GM21786 (cell line): ENCODE data around the gene ZNF474.

Experiments
- ATAC-seq: cut with Tn5 transposase; IDR thresholded peaks from one replicate; pipeline ENCODE4 v1.9.1; 2021; ENCODE audit not compliant: unreplicated experiment

ZNF474 gene

DNA sequence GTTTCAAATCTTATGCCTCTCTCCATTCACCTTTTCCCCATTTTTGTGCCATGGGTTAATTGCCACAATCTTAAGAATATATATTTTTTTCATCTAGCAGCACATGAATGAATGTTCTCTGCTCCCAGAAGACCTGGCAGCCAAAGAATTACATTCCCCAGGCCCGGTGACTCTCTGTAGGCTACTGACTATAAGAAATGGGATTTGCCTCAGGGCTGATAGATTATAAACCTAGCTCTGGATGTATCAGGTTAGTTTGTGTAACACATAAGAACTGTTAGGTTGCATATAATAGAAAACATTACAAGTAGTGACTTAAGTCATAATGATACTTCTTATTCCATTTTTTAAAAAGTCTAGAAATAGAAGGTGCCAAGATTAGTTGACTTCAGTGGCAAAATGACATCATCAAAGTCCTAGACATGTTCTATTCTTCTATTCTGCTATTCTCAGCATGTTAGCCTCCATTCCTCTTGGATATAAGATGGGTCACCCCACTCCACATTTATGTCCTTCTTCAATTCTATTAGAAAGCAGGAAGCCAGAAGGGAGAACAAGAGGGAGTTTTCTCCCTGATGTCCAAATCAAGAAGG is 10.9 kb upstream of the ZNF474 start:
- no peak for ATAC-seq

DNA sequence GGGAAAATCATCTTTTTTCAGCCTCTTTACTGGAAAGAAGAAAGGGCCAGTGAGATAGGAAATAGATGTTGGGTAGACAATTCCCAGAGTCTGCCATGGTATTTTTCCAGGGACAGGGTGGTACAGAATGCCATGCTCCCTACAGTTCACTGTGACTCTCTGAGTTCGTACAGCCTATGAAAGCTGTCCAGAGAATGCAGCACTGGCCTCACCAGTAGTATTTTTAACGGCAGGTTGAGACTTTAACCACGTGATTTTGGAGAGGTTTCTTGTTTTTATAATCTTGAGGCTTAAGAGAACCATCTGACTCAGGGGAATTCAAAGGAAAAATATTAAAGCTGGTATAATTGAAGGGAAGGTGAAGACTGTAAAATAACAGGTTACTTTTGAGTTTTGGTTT is 10.1 kb upstream of the ZNF474 start:
- ATAC-seq, result no peak

DNA sequence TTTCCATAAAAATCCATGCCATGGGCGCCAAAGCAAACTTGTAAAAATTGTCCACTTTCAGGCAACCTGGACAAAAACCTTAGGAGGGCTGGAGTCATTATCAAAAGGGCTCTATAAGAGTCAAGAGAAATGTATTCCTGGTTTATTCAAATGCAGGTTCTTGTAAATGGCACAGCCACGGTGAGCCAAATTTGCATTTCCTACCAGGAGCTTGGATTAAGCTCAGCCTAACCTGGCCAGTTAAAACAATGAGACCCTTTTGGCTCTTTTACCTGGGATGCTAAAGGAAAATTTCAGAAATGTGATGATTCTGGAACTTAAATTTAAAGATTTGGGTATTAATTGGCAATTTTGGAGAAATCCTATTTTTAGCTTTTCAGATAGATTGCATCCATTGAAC is 8.9 kb upstream of the ZNF474 start:
- no peak for ATAC-seq

DNA sequence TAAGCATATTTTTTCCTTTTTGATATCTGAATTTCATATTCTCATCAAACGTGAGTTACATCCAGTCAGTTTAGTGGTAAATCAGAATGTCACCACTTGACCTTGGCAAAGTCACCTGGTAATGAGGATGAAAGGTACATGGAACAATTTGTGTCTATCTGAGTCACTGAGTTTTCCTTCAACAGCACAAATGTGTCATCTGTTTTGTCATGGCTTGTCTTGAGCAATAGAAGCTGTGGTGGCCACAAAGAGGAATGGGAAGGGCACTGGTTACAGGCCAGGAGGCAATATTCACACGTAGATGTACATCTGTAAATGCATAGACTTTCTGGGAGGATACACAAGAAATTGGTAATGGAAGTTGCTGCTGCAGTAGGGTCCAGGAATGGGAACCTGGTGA is 8.4 kb upstream of the ZNF474 start:
- no peak for ATAC-seq

DNA sequence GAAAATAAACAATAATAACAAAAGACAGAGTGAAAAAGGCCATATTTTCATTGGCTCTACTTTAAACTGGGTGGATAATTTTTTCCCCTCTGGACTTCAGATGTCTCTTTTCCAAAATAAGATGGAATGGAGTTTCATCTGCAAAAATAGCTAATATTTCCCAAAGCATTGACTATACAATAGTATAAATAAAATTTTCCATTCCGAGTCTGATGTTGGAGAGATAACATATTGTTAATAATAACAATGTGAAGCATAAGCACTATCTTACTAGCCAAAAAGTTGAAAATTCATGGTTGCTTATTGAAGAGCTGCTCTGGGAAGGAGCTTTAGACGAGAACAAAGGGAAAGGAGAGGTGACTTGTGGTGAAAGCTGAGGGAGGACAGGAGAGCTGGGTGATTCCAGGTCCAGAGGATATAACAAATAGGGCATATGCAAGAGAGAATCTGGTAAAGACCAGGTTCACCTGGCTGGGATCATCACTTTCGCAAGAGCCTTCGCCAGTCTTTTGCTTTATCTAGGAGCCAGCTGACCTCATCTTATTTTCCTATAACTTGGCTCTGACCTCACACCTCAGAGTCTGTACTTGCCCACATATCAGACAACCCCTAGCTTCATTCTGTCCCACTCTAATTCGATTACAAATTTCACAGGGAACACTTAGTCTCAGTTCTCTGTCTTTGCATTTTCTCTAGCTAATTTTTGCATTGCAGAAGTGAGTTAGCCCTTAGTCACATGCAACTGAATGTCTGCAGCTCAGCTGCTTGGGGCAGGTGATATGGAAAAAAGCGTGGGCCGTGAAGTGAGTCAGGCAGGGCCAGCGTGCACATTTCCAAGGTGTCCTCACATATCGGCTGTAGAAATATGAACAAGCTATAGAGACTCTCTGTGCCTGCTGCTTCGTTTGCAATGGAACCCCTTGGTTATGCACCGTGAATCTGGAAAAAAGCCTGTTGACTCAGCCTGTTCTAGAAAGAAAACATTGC is 7.6 kb upstream of the ZNF474 start:
- ATAC-seq, result no peak

DNA sequence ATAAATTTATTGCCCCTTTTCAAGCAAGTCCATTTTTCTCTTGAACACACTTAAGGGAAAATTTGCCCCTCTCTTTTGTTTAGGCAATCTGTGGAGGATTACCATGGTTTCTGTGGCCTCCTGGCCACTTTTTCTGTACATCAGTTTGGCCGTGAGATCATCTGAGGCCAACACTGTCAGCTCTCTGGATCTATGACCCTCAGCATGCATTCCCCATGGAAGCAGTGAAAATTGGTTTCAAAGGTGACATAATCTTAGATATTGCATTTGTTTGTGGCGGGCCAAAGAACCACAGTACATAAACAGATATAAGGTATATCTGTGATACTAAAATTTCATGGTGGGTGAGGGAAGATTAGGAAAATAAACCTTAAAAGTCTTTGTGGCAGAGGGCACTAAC is 4.6 kb upstream of the ZNF474 start:
- no peak for ATAC-seq

DNA sequence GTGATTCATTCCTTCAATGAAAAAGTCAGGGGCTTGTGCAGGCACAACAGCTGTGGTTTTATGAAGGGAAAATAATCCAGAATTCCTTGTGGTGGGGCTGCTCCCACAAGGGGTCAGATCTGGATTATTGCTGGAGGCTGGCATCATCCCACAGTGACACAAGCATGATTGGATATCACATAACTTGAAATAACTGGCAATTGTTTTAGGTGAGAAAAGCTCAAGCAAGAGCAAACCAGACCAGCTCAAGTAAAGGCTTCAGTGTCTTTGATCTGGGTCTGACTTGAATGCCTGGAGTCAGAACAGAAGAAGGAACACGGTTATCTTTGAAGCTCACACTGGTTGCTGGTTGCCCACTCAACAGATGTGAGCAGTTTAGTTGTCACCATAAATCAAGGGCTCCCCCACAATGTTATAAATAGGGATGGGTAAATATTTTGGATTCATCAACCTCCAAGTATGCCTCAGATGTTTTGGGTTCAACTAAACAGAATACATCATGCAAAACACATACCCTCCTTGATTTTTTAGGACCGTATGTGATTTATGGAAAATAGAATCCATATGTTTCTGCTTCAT is 3.1 kb upstream of the ZNF474 start:
- ATAC-seq, result no peak

DNA sequence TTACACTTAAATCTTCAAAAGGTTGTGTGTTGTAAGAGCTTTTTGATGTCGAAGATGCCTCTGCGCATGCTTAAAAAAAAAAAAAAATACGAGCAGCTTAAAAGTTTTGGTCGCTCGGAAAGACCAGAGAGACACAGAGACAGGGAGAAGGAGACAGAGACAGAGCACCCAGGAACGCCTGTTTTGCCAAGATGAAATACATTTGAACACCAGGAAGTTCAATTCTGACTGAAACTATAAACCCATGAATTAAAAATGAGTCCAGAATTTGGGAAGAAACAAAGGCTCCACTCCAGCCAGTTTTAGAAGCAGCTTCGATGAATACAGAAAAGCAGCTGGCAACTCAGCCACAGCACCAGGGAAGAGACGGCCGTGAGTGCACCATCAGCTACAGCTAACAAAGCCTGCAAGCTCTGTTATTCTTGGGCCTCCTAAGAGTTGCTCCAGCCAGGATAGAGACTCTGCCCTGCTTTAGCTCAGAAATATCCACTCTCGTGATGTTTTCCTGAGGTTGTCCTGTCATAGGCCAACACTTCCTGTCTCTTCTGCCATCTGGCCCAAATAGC is 2.5 kb upstream of the ZNF474 start:
- ATAC-seq, result no peak

DNA sequence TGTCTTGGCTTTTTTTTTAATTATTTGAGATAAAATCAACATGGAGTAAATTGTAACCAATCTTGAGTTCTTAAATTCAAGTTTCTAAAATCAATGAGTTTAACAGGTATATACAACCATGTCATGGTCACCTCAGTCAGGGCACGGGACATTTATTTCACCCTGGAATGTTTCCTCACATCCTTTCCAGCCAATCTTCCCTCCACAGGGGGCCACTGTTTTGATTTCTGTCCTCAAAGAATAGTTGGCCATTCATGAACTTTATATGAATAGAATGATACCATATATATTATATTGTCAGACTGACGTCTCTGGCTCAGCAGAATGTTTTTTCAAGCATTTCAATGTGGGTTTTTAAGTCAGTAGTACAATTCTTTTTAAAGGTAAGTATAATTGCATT is 806 bp downstream of the ZNF474 start:
- ATAC-seq, result no peak

DNA sequence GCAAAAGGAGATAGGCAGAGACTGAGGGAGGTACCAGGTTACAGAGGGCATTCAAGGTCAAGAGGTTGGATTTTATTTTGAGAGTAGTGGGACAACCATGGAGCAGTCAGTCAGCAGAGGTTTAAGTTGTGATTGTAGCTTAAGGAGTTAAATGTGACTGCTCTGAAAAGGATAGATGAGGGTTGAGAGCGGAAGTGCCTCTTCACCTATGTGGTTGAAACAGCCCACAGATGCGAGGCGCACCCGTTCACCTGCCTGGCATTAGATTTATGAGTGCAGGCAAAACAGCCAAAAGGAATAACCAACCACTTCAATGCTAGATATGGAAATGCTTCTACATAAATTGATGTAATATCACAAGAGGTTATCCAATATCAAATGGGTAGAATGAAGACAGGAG is 8.4 kb downstream of the ZNF474 start:
- no peak for ATAC-seq

DNA sequence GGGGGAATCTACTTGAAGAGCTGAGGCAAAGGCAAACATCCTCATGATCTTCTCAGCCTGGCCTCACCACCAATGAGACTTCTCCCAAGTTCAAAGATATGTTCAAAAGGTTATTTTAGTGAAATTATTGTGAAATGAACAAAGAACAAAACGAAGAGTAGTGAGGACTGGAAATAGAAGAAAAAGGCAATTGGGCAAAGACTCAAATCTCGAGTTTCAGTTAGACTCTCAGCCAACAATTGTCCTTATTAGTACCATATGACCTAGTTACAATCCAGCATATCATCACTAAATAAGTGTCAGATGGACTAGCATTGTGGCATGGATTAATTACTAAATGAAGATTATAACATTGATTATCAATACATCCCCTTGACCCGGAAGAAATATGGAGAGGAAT is 9.0 kb downstream of the ZNF474 start:
- ATAC-seq, result no peak

DNA sequence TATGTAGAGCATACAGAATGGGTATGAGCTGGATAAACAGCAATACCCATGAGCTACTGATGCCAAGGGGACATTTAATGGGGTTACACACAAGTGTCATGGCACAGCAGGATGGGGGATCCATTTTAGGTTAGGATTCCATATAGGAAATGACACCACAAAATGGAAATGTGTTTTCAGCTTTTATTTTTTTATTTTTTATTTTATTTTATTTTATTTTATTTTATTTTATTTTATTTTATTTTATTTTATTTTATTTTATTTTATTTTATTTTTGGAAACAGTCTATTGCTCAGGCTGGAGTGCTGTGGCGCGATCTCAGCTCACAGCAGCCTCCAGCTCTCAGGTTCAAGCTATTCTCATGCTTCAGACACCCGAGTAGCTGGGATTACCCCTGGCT is 11.6 kb downstream of the ZNF474 start:
- ATAC-seq, result no peak

DNA sequence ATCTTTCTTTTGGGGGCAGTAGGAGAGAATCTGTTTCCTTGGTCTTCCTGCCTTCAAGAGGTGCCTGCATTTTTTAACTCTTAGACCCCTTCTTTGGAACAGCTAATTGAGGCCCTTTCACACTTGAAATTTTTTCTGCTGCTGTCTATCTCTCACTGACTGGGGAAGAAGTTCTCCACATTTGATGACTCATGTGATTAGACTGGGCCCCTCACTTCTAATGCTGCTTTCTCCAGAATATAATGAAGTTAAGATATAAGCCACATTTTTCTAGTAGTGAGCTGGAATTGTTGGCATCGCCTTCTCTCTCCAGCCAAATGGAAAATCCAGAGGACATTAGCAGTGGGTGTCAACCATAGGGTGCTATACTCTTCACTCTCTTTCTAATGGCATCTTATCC is 12.4 kb downstream of the ZNF474 start:
- no peak for ATAC-seq

DNA sequence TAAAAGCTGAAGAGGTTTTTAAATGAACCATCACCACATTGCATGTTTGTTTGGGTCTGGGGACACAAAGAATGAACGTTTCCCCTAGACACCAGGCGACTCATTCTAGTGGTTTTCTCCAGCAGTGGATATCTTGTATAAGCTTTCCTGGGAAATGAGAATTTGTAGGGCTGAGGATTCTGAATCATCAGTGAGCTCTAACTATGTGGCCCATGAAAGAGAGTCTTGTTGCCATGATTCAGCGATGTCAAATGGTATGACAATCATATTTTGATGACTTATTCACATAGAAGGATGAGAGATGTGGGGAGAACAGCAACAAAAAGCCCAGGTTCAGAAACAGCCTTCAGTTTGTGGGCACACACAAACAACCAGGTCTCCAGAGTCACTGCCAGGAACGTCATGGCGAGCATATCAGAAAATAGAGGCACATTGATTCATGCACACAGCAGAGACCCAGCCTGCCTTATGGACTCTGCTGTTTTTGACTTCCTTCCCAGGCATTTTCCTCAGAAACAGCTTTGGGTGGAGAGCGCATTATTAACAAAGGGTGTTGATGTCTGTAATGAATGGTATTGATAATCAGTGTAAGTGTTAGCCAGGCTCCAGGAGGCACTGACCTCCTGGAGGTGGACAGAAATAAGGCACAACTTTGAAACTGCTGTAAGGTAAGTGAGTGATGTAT is 13.3 kb downstream of the ZNF474 start:
- no peak for ATAC-seq

DNA sequence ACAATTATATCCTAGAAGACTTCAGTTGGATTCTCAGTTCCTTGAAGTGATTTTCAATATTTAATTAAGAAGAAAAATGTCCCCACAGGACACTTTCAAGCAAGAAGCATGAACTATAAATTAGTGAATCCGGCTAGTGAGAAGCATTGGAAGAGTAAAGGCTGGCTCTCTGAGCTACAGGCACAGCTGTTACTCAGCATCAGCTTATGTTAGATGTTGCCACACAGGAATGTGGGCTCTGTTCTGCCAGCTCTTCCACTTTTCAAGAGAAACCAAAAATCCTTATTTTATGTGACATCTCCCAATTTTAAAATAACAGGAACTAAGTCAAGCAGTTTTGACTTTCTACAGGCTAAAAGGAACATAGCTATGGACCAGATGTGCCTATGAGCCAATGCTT is 14.9 kb downstream of the ZNF474 start:
- ATAC-seq, result no peak

DNA sequence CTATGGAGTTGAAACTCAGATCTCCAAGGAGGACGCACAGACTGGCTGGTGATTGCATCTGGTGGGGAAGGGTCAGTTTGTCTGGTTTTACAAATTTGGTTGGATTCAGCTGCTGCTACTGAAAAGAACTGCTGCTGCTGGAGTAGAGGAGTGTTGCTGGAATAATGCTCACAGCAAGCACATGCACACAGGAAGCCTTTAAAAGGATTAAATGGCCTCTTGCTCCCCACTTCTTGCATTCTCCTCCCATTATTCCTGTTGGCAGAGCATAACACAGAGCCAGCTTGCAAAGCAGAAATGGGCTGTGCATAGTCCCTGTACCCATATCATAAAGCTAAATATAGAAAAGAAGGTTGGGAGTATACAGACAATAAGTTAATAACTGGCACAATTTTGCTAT is 16.6 kb downstream of the ZNF474 start:
- ATAC-seq, result no peak

DNA sequence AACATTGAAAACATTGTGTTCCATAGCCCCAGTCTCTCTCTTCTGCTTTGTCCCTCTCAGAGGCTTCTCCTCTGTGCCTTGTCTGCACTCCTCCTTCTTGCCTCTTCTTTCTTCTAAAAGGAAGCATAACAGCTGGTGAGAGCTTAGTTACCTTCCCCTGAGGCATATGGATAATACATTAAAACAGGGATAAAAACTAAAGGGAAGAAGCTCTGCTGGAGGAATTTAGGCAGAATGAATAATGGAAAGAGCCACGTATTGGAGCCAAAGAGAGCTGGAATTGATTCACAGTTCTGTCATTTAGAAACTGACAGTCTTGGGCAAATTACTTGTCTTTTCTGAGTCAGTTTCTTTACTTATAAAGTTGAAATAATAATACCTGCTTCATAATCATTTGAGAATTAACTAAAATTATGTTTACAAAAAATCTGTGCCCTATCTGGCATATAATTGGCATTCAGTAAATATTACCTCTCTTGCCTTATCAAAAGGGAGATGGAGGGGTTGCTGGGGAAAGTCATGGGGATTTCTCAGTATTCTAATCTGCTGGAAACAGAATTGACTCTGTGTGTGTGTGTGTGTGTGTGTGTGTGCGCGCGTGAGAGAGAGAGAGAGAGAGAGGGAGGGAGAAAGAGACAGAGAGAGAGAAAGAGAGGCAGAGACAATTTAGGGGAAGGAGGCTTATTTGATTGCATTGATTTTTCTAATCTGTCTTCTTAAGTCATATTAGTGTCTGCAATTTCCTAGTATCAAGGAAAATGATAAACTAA is 20.2 kb downstream of the ZNF474 start:
- no peak for ATAC-seq

DNA sequence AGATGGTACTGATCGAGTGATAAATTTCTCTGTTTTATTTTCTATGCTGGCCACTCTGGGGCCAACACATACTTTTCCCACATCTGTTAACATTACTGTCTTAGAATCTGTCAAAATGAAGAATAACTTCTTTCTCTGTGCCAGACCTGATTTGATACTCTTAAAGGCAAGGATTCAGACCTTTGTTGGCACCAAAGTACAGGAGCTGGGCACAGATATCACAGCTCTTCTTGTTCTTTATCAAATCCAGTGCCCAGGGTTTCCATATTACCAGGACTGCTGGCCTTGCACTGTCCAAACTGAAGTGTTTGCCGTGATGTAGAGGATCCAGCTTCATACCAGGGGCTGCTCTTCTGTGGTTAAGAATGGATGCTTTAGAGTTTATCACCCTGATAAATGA is 20.9 kb downstream of the ZNF474 start:
- no peak for ATAC-seq

DNA sequence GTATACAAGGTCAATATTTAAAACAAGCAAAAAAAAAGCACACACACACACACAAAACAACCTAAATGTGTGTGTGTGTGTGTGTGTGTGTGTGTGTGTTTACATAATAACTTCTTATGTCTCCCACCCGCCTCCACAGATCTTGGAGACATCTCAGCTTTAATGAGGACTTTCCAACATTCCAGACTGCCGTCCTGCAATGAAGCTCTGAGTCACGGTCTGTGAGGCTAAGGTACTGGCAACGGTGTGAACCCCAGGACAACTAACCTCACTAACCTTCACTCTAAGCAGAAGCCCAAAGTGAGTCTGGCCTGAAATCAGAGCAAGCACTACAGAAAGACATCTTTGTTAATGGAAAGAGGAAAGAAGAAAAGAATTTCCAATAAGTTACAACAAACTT is 22.3 kb downstream of the ZNF474 start:
- no peak for ATAC-seq

DNA sequence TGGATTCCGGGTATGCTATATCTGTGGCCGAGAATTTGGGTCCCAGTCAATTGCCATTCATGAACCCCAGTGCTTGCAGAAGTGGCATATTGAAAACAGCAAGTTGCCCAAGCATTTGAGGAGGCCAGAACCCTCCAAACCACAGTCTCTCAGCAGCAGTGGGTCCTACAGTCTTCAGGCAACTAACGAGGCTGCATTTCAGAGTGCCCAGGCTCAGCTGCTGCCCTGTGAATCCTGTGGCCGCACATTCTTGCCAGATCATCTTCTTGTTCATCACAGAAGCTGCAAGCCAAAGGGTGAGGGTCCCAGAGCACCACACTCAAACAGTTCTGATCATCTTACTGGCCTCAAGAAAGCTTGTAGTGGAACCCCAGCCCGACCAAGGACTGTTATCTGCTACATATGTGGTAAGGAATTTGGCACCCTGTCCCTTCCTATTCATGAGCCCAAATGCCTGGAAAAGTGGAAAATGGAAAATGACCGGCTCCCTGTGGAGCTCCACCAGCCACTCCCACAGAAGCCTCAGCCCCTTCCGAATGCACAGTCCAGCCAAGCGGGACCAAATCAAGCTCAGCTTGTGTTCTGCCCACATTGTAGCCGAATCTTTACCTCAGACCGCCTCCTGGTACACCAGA is 23.0 kb downstream of the ZNF474 start:
- no peak for ATAC-seq
